Thoracic aorta endothelial cell (primary cell): ENCODE data around the gene TSFM. TPM values are rescaled to one million over a fixed set of nuclear protein-coding genes. Genes with fewer than 3 reads are reported as not detected.

Experiments
- small RNA-seq: library from RNA; depleted of rRNA; stranded (forward); fragments of <200 nt; gene quantifications from one replicate; pipeline ENCODE3, GENCODE V24; 2012
- total RNA-seq: library from RNA; depleted of rRNA; stranded (reverse); fragments of >200 nt; gene quantifications from 2 replicates; pipeline ENCODE4 v1.2.3, GENCODE V29; 2012

TSFM gene
- total RNA-seq, result 23.7 and 27.5 TPM in 2 replicates

GRCh38 chr12:57782608-57783465 lies at the start of gene TSFM:
Gene TSFM, plus strand, starts transcription at chr12:57782787. Its CDS starts 15 bp downstream, at chr12:57782802.

GRCh38 chr12:57738661-57739237 lies 43.8 kb upstream of the TSFM start, which contains the start of gene AGAP2:
Gene AGAP2, minus strand, starts transcription at chr12:57738742. Its CDS starts 496 bp downstream, at chr12:57738246.

GRCh38 chr12:57744777-57745484 lies 37.7 kb upstream of the TSFM start, which contains the start of gene TSPAN31:
Gene TSPAN31, plus strand, starts transcription at chr12:57745039. Its CDS starts 116 bp downstream, at chr12:57745155.

GRCh38 chr12:57751788-57752667 lies 30.6 kb upstream of the TSFM start, which contains the start of gene CDK4:
Gene CDK4, minus strand, starts transcription at chr12:57752310. Its CDS starts 593 bp downstream, at chr12:57751717.

GRCh38 chr12:57754411-57755193 lies 28.0 kb upstream of the TSFM start, which contains the start of gene MARCHF9:
Gene MARCHF9, plus strand, starts transcription at chr12:57755103. Its CDS starts 426 bp downstream, at chr12:57755529.

GRCh38 chr12:57766464-57767304 lies 15.9 kb upstream of the TSFM start, which contains the start of gene CYP27B1:
Gene CYP27B1, minus strand, starts transcription at chr12:57767078. Its CDS starts 37 bp downstream, at chr12:57767041.

GRCh38 chr12:57771873-57772428 lies 10.6 kb upstream of the TSFM start, which contains the start of gene METTL1:
Gene METTL1, minus strand, starts transcription at chr12:57772105. Its CDS starts 22 bp downstream, at chr12:57772083.

GRCh38 chr12:57772429-57773322 lies 9.9 kb upstream of the TSFM start, which contains the start of gene EEF1AKMT3:
Gene EEF1AKMT3, plus strand, starts transcription at chr12:57772614. Its CDS starts 111 bp downstream, at chr12:57772725.

GRCh38 chr12:57846577-57847319 lies 64.2 kb downstream of the TSFM start, which contains the start of gene CTDSP2:
Gene CTDSP2, minus strand, starts transcription at chr12:57846729. Its CDS starts 294 bp downstream, at chr12:57846435.

Small RNA genes lying within 50 kb of the gene (small RNA-seq; reads per million reads assigned to genes)
- 3.4 reads per million, percentile 69 among the genes with 10 or more reads in this experiment for gene MIR26A2
- gene RNU6-1083P, result not detected

Other genes with a start within 250 kb of the TSFM start
- gene DCTN2, start 235.6 kb upstream of the TSFM start, total RNA-seq, result 128 and 152 TPM in 2 replicates
- gene KIF5A, start 232.7 kb upstream of the TSFM start, total RNA-seq, result under 0.01 and 0.07 TPM in 2 replicates
- 12.5 and 15.1 TPM in 2 replicates for gene PIP4K2C, start 191.6 kb upstream of the TSFM start, total RNA-seq
- gene DTX3, start 178.0 kb upstream of the TSFM start, total RNA-seq, result 4.1 and 6.5 TPM in 2 replicates
- 2.2 and 2.7 TPM in 2 replicates for gene ARHGEF25, start 171.4 kb upstream of the TSFM start, total RNA-seq
- 0.14 and 0.27 TPM in 2 replicates for gene B4GALNT1, start 149.6 kb upstream of the TSFM start, total RNA-seq
- 141 and 155 TPM in 2 replicates for gene OS9, start 88.7 kb upstream of the TSFM start, total RNA-seq
- gene AGAP2, start 44.0 kb upstream of the TSFM start, total RNA-seq, result 0.13 and 0.36 TPM in 2 replicates
- 30.9 and 34.1 TPM in 2 replicates for gene TSPAN31, start 37.7 kb upstream of the TSFM start, total RNA-seq
- gene CDK4, start 30.5 kb upstream of the TSFM start, total RNA-seq, result 189 and 197 TPM in 2 replicates
- gene MARCHF9, start 27.7 kb upstream of the TSFM start, total RNA-seq, result 2.5 and 3.4 TPM in 2 replicates
- gene CYP27B1, start 15.7 kb upstream of the TSFM start, total RNA-seq, result 0.80 and 1.5 TPM in 2 replicates
- gene METTL1, start 10.7 kb upstream of the TSFM start, total RNA-seq, result 8.0 and 10.1 TPM in 2 replicates
- 4.5 and 6.0 TPM in 2 replicates for gene EEF1AKMT3, start 10.2 kb upstream of the TSFM start, total RNA-seq
- gene AVIL, start 35.9 kb downstream of the TSFM start, total RNA-seq, result 0.57 and 1.1 TPM in 2 replicates
- gene CTDSP2, start 63.9 kb downstream of the TSFM start, total RNA-seq, result 92.4 and 110 TPM in 2 replicates
- 8.2 and 8.5 TPM in 2 replicates for gene ATP23, start 158.8 kb downstream of the TSFM start, total RNA-seq